Adrenal gland (tissue), 12 donors: Measurements from ENCODE around the gene HTR5A. TPM values are rescaled to one million over a fixed set of nuclear protein-coding genes. Genes with fewer than 3 reads are reported as not detected.
A peak's percentile ranks its signal among the peaks of the same experiment; 100 is the strongest.

Source experiments
- DNase-seq, 7 donors: peaks; one replicate each; pipeline ENCODE4 v3.0.0-alpha.2; 2019 to 2020
- H3K27ac ChIP-seq, 5 donors: fragments of 200-600 bp; sonication (generic) in 4 of 5; 1 replicate in 3 of 5; 2 replicates in 2 of 5; pipeline versions ENCODE4 v1.5.1 to v1.8.0; 2016 to 2020; ENCODE audit warnings: mild to moderate bottlenecking in 1 of 5
- H3K27me3 ChIP-seq: fragments of 200-600 bp; 2 replicates; pipeline ENCODE4 v1.8.0; 2021
- H3K36me3 ChIP-seq, 2 donors: fragments of 200-600 bp; replicated peaks in 1 of 2; 1 replicate in 1 of 2; 2 replicates in 1 of 2; pipeline versions ENCODE4 v1.5.1 to v1.8.0; 2018 to 2022
- H3K4me1 ChIP-seq, 2 donors: fragments of 200-600 bp; replicated peaks in 1 of 2; 1 replicate in 1 of 2; 2 replicates in 1 of 2; pipeline versions ENCODE4 v1.5.1 to v1.8.0; 2018 to 2021
- H3K4me3 ChIP-seq, 4 donors: fragments of 200-600 bp; sonication (generic) in 3 of 4; one replicate each; pipeline ENCODE4 v1.5.1; 2016 to 2018
- H3K9me3 ChIP-seq, 3 donors: fragments of 200-600 bp; sonication (generic) in 1 of 3; replicated peaks in 1 of 3; 1 replicate in 2 of 3; 2 replicates in 1 of 3; pipeline versions ENCODE4 v1.5.1 to v1.8.0; 2016 to 2021
- CTCF ChIP-seq, 6 experiments: fragments of 450-650 bp in 4 of 6; fragments of 200-600 bp in 2 of 6; sonication (generic) in 1 of 6; IDR thresholded peaks; 1 replicate in 5 of 6; 2 replicates in 1 of 6; pipeline versions ENCODE4 v1.5.1 to v1.8.0; 2016 to 2021; ENCODE audit warnings: antibody characterized with exemption in 6 of 6, mild to moderate bottlenecking in 2 of 6, moderate library complexity in 1 of 6
- POLR2A ChIP-seq, 2 donors: fragments of 450-650 bp; IDR thresholded peaks; one replicate each; pipeline ENCODE4 v1.6.1; 2017; ENCODE audit warnings: antibody characterized with exemption in 2 of 2, mild to moderate bottlenecking in 2 of 2, moderate library complexity in 1 of 2
- WGBS, 4 donors: extraction: QIAGEN DNeasy Blood & Tissue Kit in 2 of 4; methylation state at CpG; one replicate each; pipeline versions ENCODE4 v1.1.5 to v1.1.7; 2013 to 2017; 5-methylcytosine and 5-hydroxymethylcytosine counted together
- intact Hi-C, 2 donors: fragments of 100-400 bp; cut with DNase I; formaldehyde crosslinking; loops; one replicate each; pipeline versions ENCODE4 v1.14.1 to v1.15.0; 2022 to 2023
- polyA plus RNA-seq, 3 donors: library from polyadenylated mRNA; stranded (reverse); fragments of 200-250 nt in 2 of 3; fragments of 350-450 nt in 1 of 3; fragmentation: Illumina TruSeq in 1 of 3; extraction: RNeasy Lipid Tissue Mini Kit (QIAGEN cat#74804) in 1 of 3; gene quantifications; one replicate each; pipeline ENCODE4 v1.2.3, GENCODE V29; 2013 to 2014
- total RNA-seq, 9 donors: library from RNA; depleted of rRNA in 4 of 9; stranded (reverse); fragments of >200 nt in 4 of 9; fragments of 120-200 nt in 1 of 9; fragmentation: NEBNext Ultra II Directional in 1 of 9; extraction: Animal tissue kit (Norgen Biotek cat#: 25700) in 1 of 9; gene quantifications; one replicate each; pipeline versions ENCODE4 v1.1.0 to v1.2.4, GENCODE V29; 2013 to 2023
- donor health status: healthy with polysubstance abuse.
- donor health status: Bipolar disorder and iron deficiency.
- donor health status: DM: yes; HTN: yes; CAD: no.
- donor health status: DM: no; HTN: no; CAD: no.
- donor health status: DM: no; HTN: no; CAD: no.
- donor health status: DM: yes; HTN: yes; CAD: no.

Gene HTR5A
- total and polyA plus RNA-seq, 12 donors = not detected

- 48 to 70% (median 57%) methylated on average over 7 of the region's 7 CpGs for WGBS, 4 donors
- Histone ChIP-seq H3K4me3 (no peak overlapping the region), H3K27ac (no peak overlapping the region), H3K27me3 (no peaks in the 10 kb centered on the region), H3K36me3 (no peaks in the 10 kb centered on the region), H3K4me1 (no peaks in the 10 kb centered on the region), H3K9me3 (no peaks in the 10 kb centered on the region)
- DNase-seq = peak in 1 of 7 donors; percentile 15
- TF ChIP-seq CTCF (IDR thresholded peaks at IDR 0.05) (no peak), POLR2A (IDR thresholded peaks at IDR 0.05) (no peak)
- intact Hi-C loops = no loop called here
Observed at GRCh38 chr7:155066417-155066950, 3.6 kb upstream of the HTR5A start.

GRCh38 chr7:155071121-155071651, 1.1 kb downstream of the HTR5A start:
- H3K4me3 ChIP-seq = no peak overlapping the region
- H3K36me3 ChIP-seq = no peaks in the 10 kb centered on the region
- H3K27me3 ChIP-seq = no peaks in the 10 kb centered on the region
- TF ChIP-seq POLR2A (IDR thresholded peaks at IDR 0.05) (no peak), CTCF (IDR thresholded peaks at IDR 0.05) (no peak)
- H3K4me1 ChIP-seq = no peaks in the 10 kb centered on the region
- no peak overlapping the region for H3K27ac ChIP-seq
- H3K9me3 ChIP-seq = no peaks in the 10 kb centered on the region
- intact Hi-C loops = no loop called here
- no peak for DNase-seq
- WGBS, 4 donors = 49 to 77% (median 61%) methylated on average over 34 to 43 of the region's 43 CpGs

GRCh38 chr7:155071916-155072571, 1.9 kb downstream of the HTR5A start:
- H3K36me3 ChIP-seq = no peaks in the 10 kb centered on the region
- no peak overlapping the region for H3K27ac ChIP-seq
- no peak for DNase-seq
- no peaks in the 10 kb centered on the region for H3K4me1 ChIP-seq
- 68 to 80% (median 71%) methylated on average over 8 of the region's 8 CpGs for WGBS, 4 donors
- no peak overlapping the region for H3K4me3 ChIP-seq
- no peaks in the 10 kb centered on the region for H3K9me3 ChIP-seq
- TF ChIP-seq POLR2A (IDR thresholded peaks at IDR 0.05) (no peak), CTCF (IDR thresholded peaks at IDR 0.05) (no peak)
- intact Hi-C loops = no loop called here
- H3K27me3 ChIP-seq = no peaks in the 10 kb centered on the region

GRCh38 chr7:155073922-155074321, 3.8 kb downstream of the HTR5A start:
- no peak overlapping the region for H3K4me3 ChIP-seq
- TF ChIP-seq CTCF (IDR thresholded peaks at IDR 0.05) (no peak), POLR2A (IDR thresholded peaks at IDR 0.05) (no peak)
- H3K9me3 ChIP-seq = no peaks in the 10 kb centered on the region
- intact Hi-C loops = no loop called here
- no peaks in the 10 kb centered on the region for H3K4me1 ChIP-seq
- DNase-seq = no peak
- no peak overlapping the region for H3K27ac ChIP-seq
- H3K36me3 ChIP-seq = no peaks in the 10 kb centered on the region
- no peaks in the 10 kb centered on the region for H3K27me3 ChIP-seq
